Stromal cell of bone marrow (primary cell): ENCODE results near the gene CYFIP2.

ENCODE experiments used
- DNase-seq: peaks from one replicate; pipeline ENCODE4 v3.0.0-alpha.2; 2012; ENCODE audit warnings: low read depth

The CYFIP2 gene

DNA sequence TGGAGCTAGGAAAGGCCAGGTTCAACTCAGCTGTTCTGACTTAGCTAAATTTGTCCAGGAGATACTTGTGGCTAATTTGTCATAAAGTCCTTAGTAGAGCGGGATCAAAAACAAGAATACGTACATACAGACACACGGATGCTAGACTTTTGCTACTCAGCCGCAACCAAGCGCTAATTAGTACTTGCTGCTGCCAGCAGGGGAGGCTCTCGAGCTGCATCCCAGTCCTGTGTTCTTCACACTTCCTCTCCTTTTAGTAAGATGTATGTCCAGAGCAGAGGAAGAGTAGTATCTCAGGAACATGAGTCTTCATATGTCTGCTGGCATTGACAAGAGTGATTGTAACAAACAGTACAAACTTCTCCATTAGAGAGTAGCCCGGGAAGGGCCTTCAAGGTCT, 58.3 kb downstream of the CYFIP2 start:
- no peak for DNase-seq

DNA sequence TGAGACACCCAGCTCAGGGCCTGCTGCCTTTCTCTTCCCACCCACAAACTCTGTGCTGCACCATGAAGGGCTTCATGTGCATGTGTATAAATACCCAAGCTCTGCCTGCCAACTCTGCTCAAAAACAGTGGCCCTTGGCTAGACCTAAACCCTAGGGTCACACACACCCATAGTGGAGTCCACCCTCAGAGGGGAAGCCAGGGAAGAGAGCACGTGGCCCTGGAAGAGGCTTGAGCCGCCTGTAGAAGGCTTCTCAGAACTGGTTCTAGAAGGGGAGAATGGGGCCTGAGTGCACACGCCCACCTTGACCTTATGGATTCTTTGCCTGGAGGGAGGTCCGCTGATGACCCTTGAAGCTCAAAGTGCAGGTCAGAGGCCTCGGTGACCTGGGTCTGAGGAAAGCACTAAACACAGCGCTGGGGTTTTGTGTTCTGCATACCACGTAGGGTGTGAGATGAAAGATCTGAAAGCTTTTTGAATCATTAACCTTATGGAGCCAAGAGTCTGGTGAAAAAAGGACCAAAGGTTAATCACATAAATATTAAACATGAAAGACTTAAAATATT, 60.6 kb downstream of the CYFIP2 start:
- DNase-seq = no peak

DNA sequence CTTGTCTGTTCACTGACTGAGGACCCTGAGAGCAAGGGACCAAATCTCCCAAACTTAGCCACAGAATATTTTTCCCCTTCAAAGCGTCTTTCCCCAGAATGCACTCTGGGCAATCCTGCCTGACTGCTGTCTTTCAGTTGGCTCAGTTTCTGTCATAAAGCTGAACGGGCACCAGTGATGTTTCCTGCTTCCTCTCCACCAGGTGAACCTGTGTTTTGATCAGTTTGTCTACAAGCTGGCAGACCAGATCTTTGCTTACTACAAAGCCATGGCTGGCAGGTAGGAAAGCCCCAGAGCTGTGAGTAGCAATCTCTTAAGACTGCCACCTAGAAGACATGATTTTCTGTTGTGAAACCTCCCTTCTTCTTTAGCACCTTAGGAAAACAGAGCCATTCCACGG, 61.8 kb downstream of the CYFIP2 start:
- DNase-seq = no peak

GRCh38 chr5:157328277-157328912, 62.5 kb downstream of the CYFIP2 start:
- peak; percentile 57 for DNase-seq

GRCh38 chr5:157331807-157332206, 65.9 kb downstream of the CYFIP2 start:
- no peak for DNase-seq

GRCh38 chr5:157335534-157336422, 69.9 kb downstream of the CYFIP2 start:
- peak; percentile 26 for DNase-seq

- DNase-seq = no peak
These were observed 70.5 kb downstream of the CYFIP2 start for GRCh38 chr5:157336423-157336744.

DNA sequence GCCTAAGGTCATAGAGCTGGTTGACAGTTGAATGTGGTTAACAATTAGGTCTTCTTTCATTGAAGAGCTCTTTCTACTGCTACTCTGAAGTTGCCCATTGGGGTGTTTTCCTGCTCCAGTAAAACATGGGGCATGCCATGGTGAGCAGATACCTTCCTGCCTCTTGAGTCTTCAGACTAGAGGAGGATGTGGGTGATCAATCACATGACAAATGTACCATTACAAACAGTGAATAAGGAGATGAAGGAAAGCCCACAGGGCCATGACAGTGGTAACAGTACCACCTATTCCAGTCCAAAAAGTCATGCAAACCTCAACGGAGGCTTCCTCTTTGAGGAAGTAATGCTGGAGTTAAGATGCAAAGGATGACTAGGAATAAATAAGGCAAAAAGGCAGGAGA, 73.5 kb downstream of the CYFIP2 start:
- no peak for DNase-seq

DNA sequence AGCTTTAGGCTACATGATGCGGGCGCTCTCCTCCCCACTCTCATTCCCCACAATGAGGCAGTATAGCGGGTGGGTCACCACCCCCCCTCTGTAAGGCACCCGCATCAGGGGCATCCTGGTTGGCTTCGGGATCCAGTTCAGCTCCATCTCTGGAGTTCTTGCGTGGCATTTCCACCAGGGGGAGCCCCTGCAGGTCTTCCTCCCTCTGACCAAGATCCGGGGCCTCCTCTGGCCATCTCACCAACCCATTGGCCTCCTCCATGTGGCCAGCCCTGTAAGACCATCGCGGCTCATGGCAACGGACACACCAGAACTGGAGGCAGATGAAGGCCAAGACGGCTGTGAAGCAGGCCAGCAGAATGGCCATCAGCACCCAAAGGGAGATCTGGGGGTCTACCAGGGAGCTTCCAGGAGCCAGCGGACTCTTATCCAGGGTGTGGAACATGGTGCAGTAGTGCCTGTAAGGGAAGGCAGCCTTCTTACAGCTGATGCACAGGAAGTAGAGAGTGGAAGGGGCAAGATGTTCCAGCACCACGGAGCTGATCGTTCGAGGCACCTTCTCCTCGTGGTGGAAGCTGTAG, 77.0 kb downstream of the CYFIP2 start:
- DNase-seq = no peak

GRCh38 chr5:157343842-157344790, 78.2 kb downstream of the CYFIP2 start:
- DNase-seq = no peak

- no peak for DNase-seq
These were observed 79.1 kb downstream of the CYFIP2 start for GRCh38 chr5:157345067-157345466.

- no peak for DNase-seq
These were observed 79.6 kb downstream of the CYFIP2 start for GRCh38 chr5:157345485-157345884.

- no peak for DNase-seq
These were observed 81.6 kb downstream of the CYFIP2 start for GRCh38 chr5:157347301-157348048.

GRCh38 chr5:157348049-157348400, 82.1 kb downstream of the CYFIP2 start:
- DNase-seq = no peak

DNA sequence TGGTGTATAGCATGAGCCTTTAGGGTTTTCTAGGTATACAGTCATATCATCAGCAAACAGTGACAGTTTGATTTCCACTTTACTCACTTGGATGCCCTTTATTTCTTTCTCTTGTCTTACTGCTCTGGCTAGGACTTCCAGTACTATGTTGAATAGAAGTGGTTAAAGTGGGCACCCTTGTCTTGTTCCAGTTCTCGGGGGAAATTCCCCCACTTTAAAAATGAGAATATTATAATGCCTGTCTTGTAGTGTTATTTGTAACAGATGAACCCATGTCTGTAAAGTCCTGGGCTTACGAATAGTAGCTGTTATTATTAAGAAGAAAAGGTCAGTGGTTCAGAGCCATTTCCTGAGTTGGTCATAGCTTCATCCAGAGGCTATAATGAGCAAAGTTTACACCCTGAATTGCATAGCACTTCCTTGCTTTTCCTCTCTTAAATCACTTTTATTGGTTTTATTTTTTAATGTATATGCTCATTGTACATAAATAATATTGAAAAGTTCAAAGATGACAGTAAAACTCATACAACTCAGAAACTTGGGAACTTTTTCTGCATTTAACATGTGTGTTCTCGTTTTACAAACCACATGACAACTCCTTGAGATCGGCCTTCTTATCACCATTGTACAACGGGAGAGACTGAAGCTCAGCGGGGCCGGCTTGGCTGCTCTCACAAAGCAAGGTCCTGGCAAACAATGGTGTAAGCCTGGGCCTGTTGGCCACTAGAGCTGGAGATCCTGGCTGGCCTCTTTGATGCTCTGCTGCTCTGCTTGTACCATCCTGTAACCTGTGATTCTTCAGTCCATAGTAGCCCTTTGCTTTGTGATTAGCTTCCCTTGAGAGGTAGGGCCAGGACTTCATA, 85.2 kb downstream of the CYFIP2 start:
- DNase-seq = no peak

- no peak for DNase-seq
These were observed 85.8 kb downstream of the CYFIP2 start for GRCh38 chr5:157351802-157352092.

DNA sequence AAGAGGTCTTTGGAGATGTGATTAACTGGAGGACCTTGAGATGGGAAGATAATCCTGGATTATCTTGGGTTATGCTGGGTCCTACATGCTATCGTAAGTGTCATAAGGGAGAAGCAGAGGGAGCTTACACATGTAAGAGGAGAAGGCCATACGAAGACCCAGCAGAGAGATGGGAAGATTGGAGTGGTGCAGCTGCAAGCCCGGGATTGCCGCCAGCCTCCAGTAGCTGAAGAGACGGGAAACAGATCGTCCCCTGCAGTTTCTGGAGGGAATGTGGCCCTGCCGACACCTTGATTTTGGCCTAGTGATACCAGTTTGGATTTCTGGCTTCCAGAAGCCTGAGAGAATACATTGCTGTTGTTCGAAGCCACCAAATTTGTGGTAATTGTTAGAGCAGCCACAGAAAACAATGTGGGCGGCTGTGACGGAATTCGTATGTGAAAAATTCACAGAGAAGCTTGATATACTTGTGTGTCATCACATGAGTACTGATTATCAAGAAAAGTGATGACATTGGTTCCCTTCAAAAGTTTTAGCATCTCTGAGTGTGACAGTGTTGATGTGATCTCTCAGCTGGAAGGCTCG, 86.9 kb downstream of the CYFIP2 start:
- DNase-seq = no peak

DNA sequence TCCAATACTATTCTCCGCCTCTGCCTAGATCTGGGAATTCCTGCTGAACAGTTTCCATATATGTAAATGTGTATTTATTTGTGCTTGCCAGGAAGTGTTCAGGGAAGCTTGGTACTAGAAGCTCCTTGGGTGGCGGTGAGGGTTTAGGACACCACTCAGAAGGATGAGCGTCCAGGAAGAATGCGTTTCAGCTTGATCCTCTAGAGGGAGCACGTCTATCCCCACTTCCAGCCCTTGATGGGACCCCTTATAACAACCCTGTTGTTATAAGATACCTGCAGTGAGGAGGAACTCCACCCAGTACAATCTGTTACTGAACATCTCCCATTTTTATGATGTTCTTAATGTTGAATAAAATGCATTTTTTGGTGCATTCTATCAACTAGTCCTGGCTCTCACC, 88.9 kb downstream of the CYFIP2 start:
- DNase-seq = no peak

- no peak for DNase-seq
These were observed 90.7 kb downstream of the CYFIP2 start for GRCh38 chr5:157356576-157356975.

GRCh38 chr5:157357823-157358222, 91.9 kb downstream of the CYFIP2 start:
- no peak for DNase-seq
